Keratinocyte (primary cell): ENCODE measurements around the gene GRK3.

ENCODE experiments used
- EZH2 ChIP-seq: IDR thresholded peaks from one replicate; pipeline ENCODE4 v1.6.1; 2012; ENCODE audit warnings: inconsistent platforms, mild to moderate bottlenecking, low read length, moderate library complexity
- TF ChIP-seq, protein P1 (sequence below), 3 experiments: IDR thresholded peaks in 1 of 3; conservative IDR thresholded peaks in 1 of 3; optimal IDR thresholded peaks in 1 of 3; 2 replicates in 2 of 3; 3 replicates in 1 of 3; pipeline versions ENCODE3 to v1.5.1; 2011; ENCODE audit warnings: low read length in 3 of 3, mild to moderate bottlenecking in 3 of 3, moderate library complexity in 2 of 3, control low read depth in 1 of 3, inconsistent platforms in 1 of 3; ENCODE audit not compliant: insufficient read depth in 2 of 3; ENCODE audit errors: extremely low read depth in 1 of 3

DNA sequence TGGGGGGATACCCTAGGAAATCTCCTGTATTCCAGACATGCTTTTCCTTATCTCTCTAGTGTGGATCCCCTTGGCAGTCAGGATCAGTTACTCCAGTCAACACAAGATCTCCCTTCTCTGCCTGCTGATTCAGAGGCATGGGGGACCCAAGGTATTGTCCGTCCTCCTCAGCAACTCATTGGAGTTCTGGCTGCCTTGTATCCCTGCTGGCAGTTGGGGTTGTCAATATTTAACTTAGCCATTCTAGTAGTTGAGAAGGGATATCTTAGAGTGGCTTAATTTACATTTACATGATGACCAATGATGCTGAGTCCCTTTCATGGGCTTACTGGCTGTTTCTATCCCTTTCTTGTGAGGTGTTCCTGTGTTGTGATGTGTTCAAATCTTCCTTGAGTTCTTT is 74.2 kb downstream of the GRK3 start:
- TF ChIP-seq EZH2, result no peak
- TF ChIP-seq, protein P1, sequence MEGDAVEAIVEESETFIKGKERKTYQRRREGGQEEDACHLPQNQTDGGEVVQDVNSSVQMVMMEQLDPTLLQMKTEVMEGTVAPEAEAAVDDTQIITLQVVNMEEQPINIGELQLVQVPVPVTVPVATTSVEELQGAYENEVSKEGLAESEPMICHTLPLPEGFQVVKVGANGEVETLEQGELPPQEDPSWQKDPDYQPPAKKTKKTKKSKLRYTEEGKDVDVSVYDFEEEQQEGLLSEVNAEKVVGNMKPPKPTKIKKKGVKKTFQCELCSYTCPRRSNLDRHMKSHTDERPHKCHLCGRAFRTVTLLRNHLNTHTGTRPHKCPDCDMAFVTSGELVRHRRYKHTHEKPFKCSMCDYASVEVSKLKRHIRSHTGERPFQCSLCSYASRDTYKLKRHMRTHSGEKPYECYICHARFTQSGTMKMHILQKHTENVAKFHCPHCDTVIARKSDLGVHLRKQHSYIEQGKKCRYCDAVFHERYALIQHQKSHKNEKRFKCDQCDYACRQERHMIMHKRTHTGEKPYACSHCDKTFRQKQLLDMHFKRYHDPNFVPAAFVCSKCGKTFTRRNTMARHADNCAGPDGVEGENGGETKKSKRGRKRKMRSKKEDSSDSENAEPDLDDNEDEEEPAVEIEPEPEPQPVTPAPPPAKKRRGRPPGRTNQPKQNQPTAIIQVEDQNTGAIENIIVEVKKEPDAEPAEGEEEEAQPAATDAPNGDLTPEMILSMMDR (optimal IDR thresholded peaks at IDR 0.05 in 1 of 3, IDR thresholded peaks at IDR 0.05 in 1 of 3, conservative IDR thresholded peaks at IDR 0.05 in 1 of 3; ENCODE audit: extremely low read depth in 1 of 3, insufficient read depth in 2 of 3, low read length in 3 of 3), result no peak
